PC-9 (cell line): Measurements from ENCODE around the gene SERHL2. TPM values are rescaled to one million over a fixed set of nuclear protein-coding genes. Genes with fewer than 3 reads are reported as not detected.

Source experiments
- BruUV-seq: library from RNA; stranded (reverse); fragments of 400-500 nt; replicated peaks from 2 replicates; lab custom pipeline; 2021; lab: Mats Ljungman, UMichigan
- CTCF ChIA-PET: fragments of 300-600 bp; sonication (Branson Sonifier 250); formaldehyde crosslinking; loops from one replicate; lab custom pipeline; 2022; ENCODE audit warnings: antibody characterized with exemption; lab: Charles Lee
- POLR2A ChIA-PET: fragments of 300-600 bp; sonication (Branson Sonifier 250); formaldehyde crosslinking; loops from one replicate; lab custom pipeline; 2022; ENCODE audit warnings: antibody characterized with exemption; ENCODE audit not compliant: unreplicated experiment; lab: Charles Lee
- DNase-seq, 2 experiments: peaks; one replicate each; pipeline versions ENCODE4 v3.0.0 to v3.0.0-alpha.2; 2015 to 2022; ENCODE audit warnings: mixed read lengths in 1 of 2
- H2AFZ ChIP-seq: fragments of 200-600 bp; sonication (generic); 2 replicates; pipeline ENCODE4 v1.8.1; 2017; ENCODE audit warnings: antibody characterized with exemption
- H3F3A ChIP-seq: fragments of 200-600 bp; sonication (generic); 2 replicates; pipeline ENCODE4 v1.8.1; 2017; ENCODE audit warnings: antibody characterized with exemption, mild to moderate bottlenecking, low read depth; ENCODE audit not compliant: insufficient read depth
- H3K27ac ChIP-seq: fragments of 200-600 bp; sonication (generic); 2 replicates; pipeline ENCODE4 v1.6.1; 2016; ENCODE audit warnings: mixed run types
- H3K27me3 ChIP-seq: fragments of 200-600 bp; sonication (generic); 2 replicates; pipeline ENCODE4 v1.6.1; 2016; ENCODE audit warnings: low read depth, mixed run types; ENCODE audit not compliant: insufficient read depth
- H3K36me3 ChIP-seq: fragments of 200-600 bp; sonication (generic); 2 replicates; pipeline ENCODE4 v1.6.1; 2016; ENCODE audit warnings: low read depth, mixed run types
- H3K4me1 ChIP-seq: fragments of 200-600 bp; sonication (generic); replicated peaks from 2 replicates; pipeline ENCODE4 v1.6.1; 2016; ENCODE audit warnings: mixed run types; ENCODE audit not compliant: insufficient read depth
- H3K4me2 ChIP-seq: fragments of 200-600 bp; sonication (generic); 2 replicates; pipeline ENCODE4 v1.6.1; 2017; ENCODE audit warnings: mixed run types
- H3K4me3 ChIP-seq: fragments of 200-600 bp; sonication (generic); 2 replicates; pipeline ENCODE4 v1.6.1; 2016; ENCODE audit warnings: mixed run types
- H3K79me2 ChIP-seq: fragments of 200-600 bp; sonication (generic); 2 replicates; pipeline ENCODE4 v1.6.1; 2017; ENCODE audit warnings: low read depth, mixed run types
- H3K9me2 ChIP-seq: fragments of 200-600 bp; sonication (generic); 2 replicates; pipeline ENCODE4 v1.8.1; 2017; ENCODE audit warnings: mild to moderate bottlenecking; ENCODE audit not compliant: insufficient read depth
- H3K9me3 ChIP-seq: fragments of 200-600 bp; sonication (generic); 2 replicates; pipeline ENCODE4 v1.8.1; 2016; ENCODE audit warnings: low read depth; ENCODE audit not compliant: insufficient read depth
- H4K20me1 ChIP-seq: fragments of 200-600 bp; sonication (generic); 2 replicates; pipeline ENCODE4 v1.8.1; 2017; ENCODE audit not compliant: insufficient read depth
- EZH2 ChIP-seq: fragments of 200-600 bp; sonication (generic); IDR thresholded peaks from 2 replicates; pipeline ENCODE4 v1.8.0; 2017; ENCODE audit warnings: antibody characterized with exemption, low read depth
- intact Hi-C: fragments of 100-400 bp; cut with micrococcal nuclease; formaldehyde crosslinking; loops from one replicate; pipeline ENCODE4 v1.10.0; 2022; ENCODE audit not compliant: unreplicated experiment
- total RNA-seq: library from RNA; stranded (reverse); gene quantifications from 2 replicates; pipeline ENCODE4 v1.2.3, GENCODE V29; 2021
- TF ChIP-seq, protein P1 (sequence below): fragments of 200-600 bp; sonication (generic); conservative IDR thresholded peaks from 2 replicates; pipeline ENCODE4 v1.6.1; 2017; ENCODE audit warnings: mixed run types, antibody characterized with exemption, mild to moderate bottlenecking, moderate library complexity

The SERHL2 gene
- total RNA-seq, 1 experiment from 2014 or later = 2.4 TPM

DNA sequence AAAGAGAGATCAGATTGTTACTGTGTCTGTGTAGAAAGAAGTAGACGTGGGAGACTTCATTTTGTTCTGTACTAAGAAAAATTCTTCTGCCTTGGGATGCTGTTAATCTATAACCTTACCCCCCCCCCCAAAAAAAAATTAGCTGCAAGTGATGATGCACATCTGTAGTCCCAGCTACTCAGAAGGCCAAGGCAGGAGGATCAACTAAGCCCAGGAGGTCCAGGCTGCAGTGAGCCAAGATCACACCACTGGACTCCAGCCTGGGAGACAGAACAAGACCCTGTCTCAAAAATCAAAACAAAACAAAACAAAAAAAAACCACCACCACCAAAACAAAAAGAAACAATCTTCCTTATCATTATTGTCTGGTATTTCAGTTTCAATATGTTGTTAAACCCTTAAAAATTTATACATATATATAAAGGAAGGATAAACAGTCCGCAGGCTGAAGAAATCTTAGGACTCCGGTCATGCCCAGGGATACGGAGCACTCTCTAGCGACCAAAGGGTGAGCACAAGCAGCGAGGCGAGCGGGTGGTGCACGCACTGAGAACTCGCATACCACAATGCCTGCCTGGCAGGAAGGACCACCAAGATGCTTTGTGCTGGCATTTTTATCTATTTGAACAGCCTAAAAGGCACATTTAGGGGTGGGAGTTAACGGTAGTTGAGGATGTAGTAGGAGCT is 54.5 kb downstream of the SERHL2 start:
- Histone ChIP-seq H3K27ac (no peak overlapping the region; the same call in 1 of the 2 replicates), H3K4me2 (0 out of 2 replicates have a peak overlapping the region, but pooled peaks have one; percentile 13), H3K9me3 (no peaks in the 10 kb centered on the region), H3K4me3 (no peak overlapping the region), H2AFZ (no peak overlapping the region), H3K27me3 (no peaks in the 10 kb centered on the region), H3K4me1 (peaks cover 22% of the 10 kb centered on the region), H3K79me2 (peaks cover 95% of the 10 kb centered on the region), H3K9me2 (no peaks in the 10 kb centered on the region), H3K36me3 (0 out of 2 replicates have a peak, but pooled peaks cover 31% of the 10 kb centered on the region), H4K20me1 (peaks cover 81% of the 10 kb centered on the region), H3F3A (peaks cover 20% of the 10 kb centered on the region; the same call in 1 of the 2 replicates)
- CTCF ChIA-PET = interaction anchor here (0.7 kb wide), 1 partner anchor 26 kb away, joined by 6 read pairs; no protein-coding TSS in a partner anchor
- DNase-seq = no peak
- no TSS peak for BruUV-seq
- intact Hi-C loops = loop anchor here (5.0 kb wide), 1 partner anchor 641 kb away; the partner anchor contains the start of gene SEPTIN3
- TF ChIP-seq EZH2 = no peak
- TF ChIP-seq, protein P1, sequence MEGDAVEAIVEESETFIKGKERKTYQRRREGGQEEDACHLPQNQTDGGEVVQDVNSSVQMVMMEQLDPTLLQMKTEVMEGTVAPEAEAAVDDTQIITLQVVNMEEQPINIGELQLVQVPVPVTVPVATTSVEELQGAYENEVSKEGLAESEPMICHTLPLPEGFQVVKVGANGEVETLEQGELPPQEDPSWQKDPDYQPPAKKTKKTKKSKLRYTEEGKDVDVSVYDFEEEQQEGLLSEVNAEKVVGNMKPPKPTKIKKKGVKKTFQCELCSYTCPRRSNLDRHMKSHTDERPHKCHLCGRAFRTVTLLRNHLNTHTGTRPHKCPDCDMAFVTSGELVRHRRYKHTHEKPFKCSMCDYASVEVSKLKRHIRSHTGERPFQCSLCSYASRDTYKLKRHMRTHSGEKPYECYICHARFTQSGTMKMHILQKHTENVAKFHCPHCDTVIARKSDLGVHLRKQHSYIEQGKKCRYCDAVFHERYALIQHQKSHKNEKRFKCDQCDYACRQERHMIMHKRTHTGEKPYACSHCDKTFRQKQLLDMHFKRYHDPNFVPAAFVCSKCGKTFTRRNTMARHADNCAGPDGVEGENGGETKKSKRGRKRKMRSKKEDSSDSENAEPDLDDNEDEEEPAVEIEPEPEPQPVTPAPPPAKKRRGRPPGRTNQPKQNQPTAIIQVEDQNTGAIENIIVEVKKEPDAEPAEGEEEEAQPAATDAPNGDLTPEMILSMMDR = no peak
- POLR2A ChIA-PET = interaction anchor here (0.7 kb wide), 1 partner anchor 233 kb away, joined by 4 read pairs; no protein-coding TSS in a partner anchor

DNA sequence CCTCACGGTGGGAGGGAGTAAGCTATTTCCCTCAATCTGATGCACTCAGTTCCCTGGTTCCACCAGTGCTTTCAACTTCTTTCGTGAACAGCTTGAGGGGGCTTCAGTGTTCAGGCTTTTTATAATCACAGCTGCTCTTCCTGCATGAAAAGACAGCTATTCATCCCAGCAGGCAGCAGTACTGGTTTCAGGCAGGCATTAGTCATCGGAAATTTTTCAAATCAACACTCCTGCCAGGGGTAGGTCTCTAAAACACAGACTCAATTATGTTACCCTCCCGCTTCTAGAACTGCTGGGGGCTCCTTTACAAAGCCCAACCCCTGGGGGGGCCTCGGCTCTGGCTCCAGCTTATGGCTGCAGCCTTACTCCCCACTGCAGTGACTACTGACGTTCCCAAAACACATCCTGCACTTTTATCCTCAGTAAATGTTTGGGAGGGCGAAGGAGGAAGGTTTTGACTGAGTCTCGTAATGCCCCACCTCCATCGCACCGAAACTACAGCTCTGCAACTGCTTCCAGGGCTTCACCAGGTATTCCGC is 55.1 kb downstream of the SERHL2 start:
- CTCF ChIA-PET = interaction anchor here (0.5 kb wide), 1 partner anchor 11 kb away, joined by 11 read pairs; no protein-coding TSS in a partner anchor
- intact Hi-C loops = loop anchor here (5.0 kb wide), 1 partner anchor 642 kb away; the partner anchor contains the start of gene SEPTIN3
- TF ChIP-seq, protein P1 = no peak
- no peak for TF ChIP-seq EZH2
- H3K9me2 ChIP-seq = no peaks in the 10 kb centered on the region
- POLR2A ChIA-PET = interaction anchor here (0.6 to 0.7 kb wide), 2 partner anchors 234 to 662 kb away, joined by 4 to 6 read pairs; partner anchors contain the start of gene CENPM
- no TSS peak for BruUV-seq
- peaks cover 81% of the 10 kb centered on the region for H4K20me1 ChIP-seq
- H3K9me3 ChIP-seq = no peaks in the 10 kb centered on the region
- H3K27me3 ChIP-seq = no peaks in the 10 kb centered on the region
- DNase-seq = peak; percentile 25 to 48
- H3K36me3 ChIP-seq = 0 out of 2 replicates have a peak, but pooled peaks cover 27% of the 10 kb centered on the region
- no peak overlapping the region for H2AFZ ChIP-seq
- H3K4me2 ChIP-seq = peak overlapping the region; percentile 13; the same call in 1 of the 2 replicates
- peaks cover 28% of the 10 kb centered on the region for H3K4me1 ChIP-seq
- H3K4me3 ChIP-seq = no peak overlapping the region
- H3K79me2 ChIP-seq = peaks cover 96% of the 10 kb centered on the region
- peaks cover 26% of the 10 kb centered on the region; the same call in 1 of the 2 replicates for H3F3A ChIP-seq
- H3K27ac ChIP-seq = peak overlapping the region; percentile 31

DNA sequence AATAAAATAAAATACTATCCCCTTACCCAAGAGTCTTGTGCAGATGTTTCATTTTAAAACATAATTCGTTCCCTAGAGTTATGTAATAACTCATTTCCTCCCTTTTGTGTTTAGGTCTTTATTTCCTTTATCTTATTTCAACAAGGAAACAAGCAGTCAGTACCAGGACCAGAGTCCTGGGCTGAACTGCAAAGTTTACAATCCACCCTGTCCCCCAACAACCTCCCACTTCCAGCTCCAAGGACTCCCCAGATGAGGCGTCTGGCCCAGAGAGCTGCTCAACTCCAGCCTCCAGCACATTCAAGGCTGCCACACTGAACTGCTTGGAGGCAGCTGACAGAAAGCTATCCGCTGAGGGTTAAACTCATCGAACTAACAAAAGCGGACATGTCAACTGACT is 56.4 kb downstream of the SERHL2 start:
- Histone ChIP-seq H3K9me3 (no peaks in the 10 kb centered on the region), H3K4me3 (no peak overlapping the region), H3K27ac (no peak overlapping the region), H3K9me2 (no peaks in the 10 kb centered on the region), H3K79me2 (peaks cover 86% of the 10 kb centered on the region), H3K4me2 (no peak overlapping the region), H4K20me1 (peaks cover 70% of the 10 kb centered on the region), H3K27me3 (no peaks in the 10 kb centered on the region), H3K4me1 (peaks cover 28% of the 10 kb centered on the region), H2AFZ (no peak overlapping the region), H3K36me3 (0 out of 2 replicates have a peak, but pooled peaks cover 23% of the 10 kb centered on the region), H3F3A (peaks cover 31% of the 10 kb centered on the region; the same call in 1 of the 2 replicates)
- BruUV-seq = no TSS peak
- TF ChIP-seq EZH2 = no peak
- TF ChIP-seq, protein P1 = no peak
- DNase-seq = no peak
- POLR2A ChIA-PET = interaction anchor here (0.6 kb wide), 1 partner anchor 12 kb away, joined by 5 read pairs; no protein-coding TSS in a partner anchor
- intact Hi-C loops = loop anchor here (5.0 kb wide), 1 partner anchor 78 kb away; no protein-coding TSS in a partner anchor
- CTCF ChIA-PET = no interaction called here
